Left lung (tissue), 10 donors: ENCODE measurements around the gene SLX1A. TPM values are rescaled to one million over a fixed set of nuclear protein-coding genes. Genes with fewer than 3 reads are reported as not detected.
"Not testable (repeated sequence)": the region's sequence is repeated elsewhere in the genome, so short reads cannot be mapped to it uniquely, and the experiment has no call there.

Experiments used
- ATAC-seq: fragments of 200-7000 bp; cut with Tn5 transposase; one replicate; pipeline ENCODE4 v1.9.1; 2020; ENCODE audit warnings: moderate library complexity
- DNase-seq, 4 donors: peaks; one replicate each; pipeline ENCODE4 v3.0.0-alpha.2; 2013 to 2020
- H3K27ac ChIP-seq, 2 donors: fragments of 200-600 bp; sonication (generic) in 1 of 2; one replicate each; pipeline versions ENCODE4 v1.5.0 to v1.8.0; 2020 to 2021
- H3K27me3 ChIP-seq, 2 donors: fragments of 200-600 bp; sonication (generic) in 1 of 2; one replicate each; pipeline versions ENCODE4 v1.5.0 to v1.8.0; 2020 to 2021
- H3K36me3 ChIP-seq, 2 donors: fragments of 200-600 bp; sonication (generic) in 1 of 2; one replicate each; pipeline versions ENCODE4 v1.5.0 to v1.8.0; 2020 to 2021
- H3K4me1 ChIP-seq, 2 donors: fragments of 200-600 bp; one replicate each; pipeline ENCODE4 v1.8.0; 2021
- H3K4me3 ChIP-seq, 2 donors: fragments of 200-600 bp; sonication (generic) in 1 of 2; one replicate each; pipeline versions ENCODE4 v1.5.0 to v1.8.0; 2020 to 2021; ENCODE audit warnings: mild to moderate bottlenecking in 1 of 2
- H3K9me3 ChIP-seq, 2 donors: fragments of 200-600 bp; sonication (generic) in 1 of 2; one replicate each; pipeline versions ENCODE4 v1.5.0 to v1.8.0; 2020 to 2021
- intact Hi-C, 2 donors: fragments of 100-400 bp; cut with DNase I; formaldehyde crosslinking; loops; one replicate each; pipeline versions ENCODE4 v1.11.2 to v1.14.2; 2022
- polyA plus RNA-seq, 6 donors: library from polyadenylated mRNA; unstranded; fragments of 120-200 nt; gene quantifications; one replicate each; pipeline ENCODE4 v1.2.1, GENCODE V29; 2013; ENCODE audit not compliant: insufficient read length in 6 of 6
- total RNA-seq, 2 donors: library from RNA; stranded (reverse); fragmentation: NEBNext Ultra II Directional; extraction: Animal tissue kit (Norgen Biotek cat#: 25700); gene quantifications; one replicate each; pipeline ENCODE4 v1.2.1, GENCODE V29; 2021
- TF ChIP-seq, protein P1 (sequence below), 2 donors: fragments of 200-600 bp; sonication (generic) in 1 of 2; IDR thresholded peaks; one replicate each; pipeline versions ENCODE4 v1.5.0 to v1.8.0; 2021; ENCODE audit warnings: antibody characterized with exemption in 2 of 2
- donor health status: DM: no; HTN: yes; CAD: no.
- donor health status: DM: no; HTN: no; CAD: no.

The SLX1A gene
- total and polyA plus RNA-seq, 8 donors = 20.6 to 31.0 (median 23.1) TPM

DNA sequence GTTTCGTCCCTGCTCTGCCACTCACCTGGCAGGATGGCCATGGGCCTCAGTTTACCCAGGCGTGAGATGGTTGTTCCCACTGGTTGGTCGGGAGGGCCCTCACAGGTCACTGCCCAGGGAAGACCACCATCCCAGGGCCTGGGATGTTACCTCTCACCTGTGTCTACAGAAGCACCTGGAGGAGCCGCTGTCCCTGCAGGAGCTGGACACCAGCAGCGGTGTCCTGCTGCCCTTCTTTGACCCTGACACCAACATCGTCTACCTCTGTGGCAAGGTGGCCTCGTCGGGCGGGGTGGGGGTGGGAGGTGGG is 6.2 kb upstream of the SLX1A start:
- Histone ChIP-seq H3K4me1 (peaks cover 3 to 43% of the 10 kb centered on the region in 2 donors), H3K4me3 (peak overlapping the region in 1 of 2 donors; percentile 76), H3K9me3 (no peaks in the 10 kb centered on the region), H3K27me3 (no peaks in the 10 kb centered on the region), H3K36me3 (peaks cover 0 to 24% of the 10 kb centered on the region in 2 donors), H3K27ac (peak overlapping the region in 1 of 2 donors; percentile 97)
- ATAC-seq = no peak
- intact Hi-C loops = no loop called here
- TF ChIP-seq, protein P1, sequence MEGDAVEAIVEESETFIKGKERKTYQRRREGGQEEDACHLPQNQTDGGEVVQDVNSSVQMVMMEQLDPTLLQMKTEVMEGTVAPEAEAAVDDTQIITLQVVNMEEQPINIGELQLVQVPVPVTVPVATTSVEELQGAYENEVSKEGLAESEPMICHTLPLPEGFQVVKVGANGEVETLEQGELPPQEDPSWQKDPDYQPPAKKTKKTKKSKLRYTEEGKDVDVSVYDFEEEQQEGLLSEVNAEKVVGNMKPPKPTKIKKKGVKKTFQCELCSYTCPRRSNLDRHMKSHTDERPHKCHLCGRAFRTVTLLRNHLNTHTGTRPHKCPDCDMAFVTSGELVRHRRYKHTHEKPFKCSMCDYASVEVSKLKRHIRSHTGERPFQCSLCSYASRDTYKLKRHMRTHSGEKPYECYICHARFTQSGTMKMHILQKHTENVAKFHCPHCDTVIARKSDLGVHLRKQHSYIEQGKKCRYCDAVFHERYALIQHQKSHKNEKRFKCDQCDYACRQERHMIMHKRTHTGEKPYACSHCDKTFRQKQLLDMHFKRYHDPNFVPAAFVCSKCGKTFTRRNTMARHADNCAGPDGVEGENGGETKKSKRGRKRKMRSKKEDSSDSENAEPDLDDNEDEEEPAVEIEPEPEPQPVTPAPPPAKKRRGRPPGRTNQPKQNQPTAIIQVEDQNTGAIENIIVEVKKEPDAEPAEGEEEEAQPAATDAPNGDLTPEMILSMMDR (IDR thresholded peaks at IDR 0.05) = no peak
- no peak for DNase-seq

DNA sequence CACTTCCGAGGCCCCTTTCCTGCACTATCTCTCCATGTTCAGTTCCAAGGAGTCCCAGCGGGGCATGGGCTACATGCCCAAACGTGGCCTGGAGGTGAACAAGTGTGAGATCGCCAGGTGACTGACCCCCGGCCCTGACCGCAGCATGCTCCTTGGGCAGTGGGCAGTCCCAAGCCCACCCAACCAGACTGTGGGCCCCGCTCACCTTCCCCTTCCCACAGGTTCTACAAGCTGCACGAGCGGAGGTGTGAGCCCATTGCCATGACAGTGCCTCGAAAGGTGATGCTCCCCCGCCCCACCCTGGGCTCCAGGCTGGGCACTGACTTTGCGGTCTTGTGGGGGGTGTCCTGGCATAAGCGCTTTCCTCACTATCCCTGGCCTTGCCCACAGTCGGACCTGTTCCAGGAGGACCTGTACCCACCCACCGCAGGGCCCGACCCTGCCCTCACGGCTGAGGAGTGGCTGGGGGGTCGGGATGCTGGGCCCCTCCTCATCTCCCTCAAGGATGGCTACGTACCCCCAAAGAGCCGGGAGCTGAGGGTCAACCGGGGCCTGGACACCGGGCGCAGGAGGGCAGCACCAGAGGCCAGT is 5.6 kb upstream of the SLX1A start:
- H3K4me1 ChIP-seq = peaks cover 3 to 38% of the 10 kb centered on the region in 2 donors
- ATAC-seq (no peak), DNase-seq (peak in 2 of 4 donors; percentile 35 to 72)
- TF ChIP-seq, protein P1 (IDR thresholded peaks at IDR 0.05) = no peak
- no peak overlapping the region for H3K4me3 ChIP-seq
- no peaks in the 10 kb centered on the region for H3K9me3 ChIP-seq
- H3K36me3 ChIP-seq = peaks cover 0 to 24% of the 10 kb centered on the region in 2 donors
- H3K27me3 ChIP-seq = no peaks in the 10 kb centered on the region
- intact Hi-C loops = no loop called here
- H3K27ac ChIP-seq = peak overlapping the region in 1 of 2 donors; percentile 97

GRCh38 chr16:30191158-30191557 is 2.5 kb upstream of the SLX1A start:
- H3K4me3 ChIP-seq, intact Hi-C loops, H3K27ac ChIP-seq, ATAC-seq, H3K9me3 ChIP-seq, DNase-seq, H3K27me3 ChIP-seq: not testable (repeated sequence)
- peaks cover 0 to 21% of the 10 kb centered on the region in 2 donors for H3K4me1 ChIP-seq
- H3K36me3 ChIP-seq = peaks cover 0 to 23% of the 10 kb centered on the region in 2 donors

GRCh38 chr16:30193098-30193497 is 577 bp upstream of the SLX1A start:
- peak; percentile 41 for ATAC-seq
- DNase-seq, H3K4me3 ChIP-seq, H3K27me3 ChIP-seq, intact Hi-C loops, H3K4me1 ChIP-seq, H3K36me3 ChIP-seq, H3K27ac ChIP-seq, H3K9me3 ChIP-seq: not testable (repeated sequence)

- H3K4me1 ChIP-seq, H3K36me3 ChIP-seq, intact Hi-C loops, H3K27me3 ChIP-seq, H3K27ac ChIP-seq, H3K9me3 ChIP-seq: not testable (repeated sequence)
- peak; percentile 87 for ATAC-seq
- peak overlapping the region; percentile 40 to 44 for H3K4me3 ChIP-seq
- peak in 1 of 4 donors; percentile 77 for DNase-seq
Observed at GRCh38 chr16:30194172-30194925, 674 bp downstream of the SLX1A start.

- H3K27me3 ChIP-seq, H3K4me3 ChIP-seq, ATAC-seq, H3K27ac ChIP-seq, intact Hi-C loops, H3K4me1 ChIP-seq, H3K36me3 ChIP-seq, H3K9me3 ChIP-seq, DNase-seq: not testable (repeated sequence)
Observed at GRCh38 chr16:30197001-30197400, 3.3 kb downstream of the SLX1A start.

DNA sequence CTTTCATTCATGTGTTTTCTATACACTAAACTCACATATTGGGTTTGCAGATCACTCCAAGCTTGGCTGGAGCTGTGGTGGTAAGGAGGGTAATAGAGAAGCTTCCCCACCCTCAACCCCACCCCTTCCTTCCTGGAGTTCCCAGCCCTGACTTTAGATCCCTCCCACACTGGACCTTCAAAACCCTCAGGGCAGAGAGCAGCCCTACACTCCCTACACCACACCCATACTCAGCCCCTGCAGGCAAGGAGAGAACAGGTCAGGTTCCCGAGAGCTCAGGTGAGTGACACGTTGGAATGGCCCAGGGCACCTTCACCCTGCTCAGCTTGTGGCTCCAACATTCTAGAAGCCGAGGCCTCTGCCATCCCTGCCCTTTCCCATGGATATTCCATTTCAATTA is 5.4 kb downstream of the SLX1A start, which contains the start of gene SULT1A3:
TSS of gene SULT1A3 (plus strand) at position 207 of the 400 bp plus-strand sequence. CDS start 1,474 bp downstream, outside the sequence.
- H3K27ac ChIP-seq, DNase-seq, H3K4me3 ChIP-seq, H3K27me3 ChIP-seq, H3K36me3 ChIP-seq, H3K4me1 ChIP-seq, H3K9me3 ChIP-seq, intact Hi-C loops: not testable (repeated sequence)
- ATAC-seq = peak; percentile 75

GRCh38 chr16:30199608-30200343 is 6.1 kb downstream of the SLX1A start:
- ATAC-seq = peak; percentile 76
- H3K36me3 ChIP-seq, intact Hi-C loops, H3K4me1 ChIP-seq, DNase-seq, H3K27me3 ChIP-seq, H3K4me3 ChIP-seq, H3K27ac ChIP-seq, H3K9me3 ChIP-seq: not testable (repeated sequence)

DNA sequence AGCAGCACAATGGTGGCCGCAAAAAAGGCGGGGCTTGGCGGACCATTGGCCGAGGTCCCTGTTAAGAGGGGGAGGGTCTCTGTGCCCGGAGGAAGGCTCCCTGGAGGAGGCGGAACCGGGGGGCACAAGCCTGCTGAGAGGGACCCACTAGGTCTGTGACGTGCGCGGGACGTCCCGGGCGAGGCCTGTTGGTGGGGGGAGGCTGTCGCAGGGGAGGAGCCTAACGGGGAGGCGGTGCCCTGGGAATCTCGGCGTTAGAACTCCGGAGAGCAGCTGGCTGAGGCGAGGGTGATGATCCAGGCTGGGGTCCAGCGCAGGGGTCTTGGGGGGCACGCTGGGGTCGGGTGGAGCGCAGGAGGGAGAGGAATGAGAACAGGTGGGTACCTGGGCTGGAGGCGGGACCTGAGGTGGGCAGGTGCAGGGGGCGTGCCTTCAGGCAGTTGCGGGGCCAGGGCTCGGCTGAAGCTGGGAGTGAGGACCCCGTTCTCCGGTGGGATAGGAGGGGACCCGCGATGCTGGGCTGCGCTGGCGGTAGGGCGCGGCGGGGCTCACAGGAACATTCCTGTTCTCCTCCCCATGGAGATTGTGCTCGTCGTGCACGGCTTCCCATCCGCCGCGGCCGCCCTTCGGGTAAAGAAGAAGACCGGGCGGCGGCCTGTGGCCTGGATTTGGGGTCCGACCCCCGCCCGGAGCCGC is 12.0 kb downstream of the SLX1A start:
- ATAC-seq (peak; percentile 70), DNase-seq (peak in 2 of 4 donors; percentile 32 to 74)
- H3K27me3 ChIP-seq, H3K9me3 ChIP-seq, intact Hi-C loops, H3K36me3 ChIP-seq, H3K27ac ChIP-seq, H3K4me1 ChIP-seq: not testable (repeated sequence)
- H3K4me3 ChIP-seq = peak overlapping the region; percentile 39 to 46

DNA sequence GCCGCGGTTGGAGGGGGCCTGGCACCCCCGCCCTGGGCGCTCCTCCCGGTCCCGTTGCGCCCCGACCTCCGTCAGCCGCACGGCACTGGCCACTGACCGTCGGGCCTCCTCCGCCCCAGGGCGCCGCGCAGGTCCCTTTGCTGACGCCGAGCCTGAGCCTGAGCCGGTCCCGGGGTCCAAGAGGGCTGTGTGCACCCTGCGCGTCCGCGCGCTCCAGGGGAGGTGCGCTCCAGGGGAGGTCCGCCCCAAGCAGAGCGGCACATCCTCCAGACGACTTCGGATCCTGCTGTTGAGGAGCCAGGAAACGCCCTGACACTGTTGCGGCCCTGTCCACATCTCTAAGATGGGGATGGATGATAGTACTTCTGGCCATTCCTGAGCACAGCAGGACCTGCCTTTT is 12.6 kb downstream of the SLX1A start:
- H3K9me3 ChIP-seq, intact Hi-C loops, DNase-seq, H3K4me1 ChIP-seq, H3K27ac ChIP-seq, H3K36me3 ChIP-seq, H3K27me3 ChIP-seq: not testable (repeated sequence)
- peak; percentile 44 for ATAC-seq
- H3K4me3 ChIP-seq = peak overlapping the region; percentile 39 to 46
